ENCODE data around the gene KRTAP3-3. TPM values are rescaled to one million over a fixed set of nuclear protein-coding genes. Genes with fewer than 3 reads are reported as not detected.
"Not testable (repeated sequence)": the region's sequence is repeated elsewhere in the genome, so short reads cannot be mapped to it uniquely, and the experiment has no call there.

Gene KRTAP3-3
- total RNA-seq: not detected

DNA sequence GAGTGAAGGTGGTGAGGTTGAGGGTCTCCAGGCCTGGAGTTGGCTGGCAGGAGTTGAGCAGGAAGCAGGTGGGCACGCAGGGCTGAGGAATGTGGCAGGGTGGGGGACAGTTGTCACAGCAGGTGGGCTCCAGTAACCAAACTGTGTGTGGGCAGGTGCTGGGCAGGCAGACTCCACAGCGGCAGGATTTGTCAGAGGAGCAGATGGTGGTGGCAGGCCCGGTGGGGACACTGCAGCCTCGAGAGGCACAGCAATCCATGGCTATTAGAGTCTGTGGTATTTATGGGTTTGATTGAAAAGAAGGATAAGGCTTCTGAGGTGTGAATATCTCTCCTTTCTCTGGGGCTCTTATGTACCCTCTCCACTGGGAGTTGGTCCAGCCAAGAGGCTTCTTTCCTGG is at the start of gene KRTAP3-3:
Gene KRTAP3-3 (minus strand): TSS at position 326 of the 400 bp plus-strand sequence. CDS start 67 bp downstream, at position 259.
- ATAC-seq (no peak), DNase-seq (ENCODE audit: low spot score) (no peak)
- intact Hi-C loops (cut with DNase I): no loop called here

- intact Hi-C loops (cut with DNase I): no loop called here
- DNase-seq (ENCODE audit: low spot score): no peak
- no peak for ATAC-seq
Observed at GRCh38 chr17:41042953-41043352, 49.0 kb upstream of the KRTAP3-3 start.

DNA sequence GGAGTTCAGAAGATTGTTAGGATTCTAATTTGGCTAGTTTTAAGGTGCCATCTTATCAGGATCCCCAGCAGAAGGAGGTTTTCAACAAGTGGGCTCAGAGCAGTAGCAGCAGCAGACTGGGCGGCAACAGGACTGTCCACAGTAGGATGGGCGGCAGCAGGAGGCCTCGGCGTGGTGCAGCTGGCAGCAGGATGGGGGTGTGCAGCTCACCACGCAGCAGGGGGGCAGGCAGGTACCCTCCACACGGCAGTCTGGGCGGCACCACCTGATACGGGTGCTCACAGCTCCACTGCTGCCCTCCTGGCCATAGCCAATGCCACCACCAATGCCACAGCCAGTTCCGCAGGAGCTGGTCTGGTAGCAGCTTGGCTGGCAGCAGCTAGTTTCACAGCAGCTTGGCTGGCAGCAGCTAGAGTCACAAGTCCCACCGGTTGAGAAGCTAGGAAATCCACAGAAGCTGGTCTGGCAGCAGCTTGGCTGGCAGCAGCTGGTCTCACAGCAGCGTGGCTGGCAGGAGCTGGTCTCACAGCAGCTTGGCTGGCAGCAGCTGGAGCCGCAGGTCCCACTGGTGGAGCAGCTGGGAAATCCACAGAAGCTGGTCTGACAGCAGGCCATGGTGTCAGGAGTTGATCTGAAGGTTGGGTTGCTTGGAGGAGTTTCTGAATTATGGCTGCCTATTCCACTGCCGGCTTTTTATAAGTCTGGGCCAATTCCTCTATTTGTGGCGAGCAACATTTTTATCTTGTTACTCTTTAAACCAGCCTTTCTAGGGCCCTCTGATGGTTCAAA is 47.0 kb upstream of the KRTAP3-3 start, which contains the start of gene KRTAP1-1:
Gene KRTAP1-1 (minus strand): TSS at position 668 of the 789 bp plus-strand sequence. CDS start 53 bp downstream, at position 615.
- DNase-seq (ENCODE audit: low spot score); intact Hi-C loops (cut with DNase I); ATAC-seq: not testable (repeated sequence)

GRCh38 chr17:41037853-41038350 is 43.9 kb upstream of the KRTAP3-3 start:
- intact Hi-C loops (cut with DNase I): no loop called here
- DNase-seq (ENCODE audit: low spot score): no peak
- no peak for ATAC-seq

DNA sequence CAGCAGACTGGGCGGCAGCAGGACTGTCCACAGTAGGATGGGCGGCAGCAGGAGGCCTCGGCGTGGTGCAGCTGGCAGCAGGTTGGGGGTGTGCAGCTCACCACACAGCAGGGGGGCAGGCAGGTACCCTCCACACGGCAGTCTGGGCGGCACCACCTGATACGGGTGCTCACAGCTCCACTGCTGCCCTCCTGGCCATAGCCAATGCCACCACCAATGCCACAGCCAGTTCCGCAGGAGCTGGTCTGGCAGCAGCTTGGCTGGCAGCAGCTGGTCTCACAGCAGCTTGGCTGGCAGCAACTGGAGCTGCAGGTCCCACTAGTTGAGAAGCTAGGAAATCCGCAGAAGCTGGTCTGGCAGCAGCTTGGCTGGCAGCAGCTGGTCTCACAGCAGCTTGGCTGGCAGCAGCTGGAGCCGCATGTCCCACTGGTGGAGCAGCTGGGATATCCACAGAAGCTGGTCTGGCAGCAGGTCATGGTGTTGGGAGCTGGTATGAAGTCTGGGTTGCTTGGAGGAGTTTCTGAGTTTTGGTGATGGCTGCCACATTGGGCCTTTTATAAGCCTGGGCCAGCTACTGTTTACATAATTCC is 40.5 kb upstream of the KRTAP3-3 start, which contains the start of gene KRTAP1-3:
Gene KRTAP1-3 (minus strand): TSS at position 529 of the 590 bp plus-strand sequence. CDS start 53 bp downstream, at position 476.
- DNase-seq (ENCODE audit: low spot score); intact Hi-C loops (cut with DNase I); ATAC-seq: not testable (repeated sequence)

DNA sequence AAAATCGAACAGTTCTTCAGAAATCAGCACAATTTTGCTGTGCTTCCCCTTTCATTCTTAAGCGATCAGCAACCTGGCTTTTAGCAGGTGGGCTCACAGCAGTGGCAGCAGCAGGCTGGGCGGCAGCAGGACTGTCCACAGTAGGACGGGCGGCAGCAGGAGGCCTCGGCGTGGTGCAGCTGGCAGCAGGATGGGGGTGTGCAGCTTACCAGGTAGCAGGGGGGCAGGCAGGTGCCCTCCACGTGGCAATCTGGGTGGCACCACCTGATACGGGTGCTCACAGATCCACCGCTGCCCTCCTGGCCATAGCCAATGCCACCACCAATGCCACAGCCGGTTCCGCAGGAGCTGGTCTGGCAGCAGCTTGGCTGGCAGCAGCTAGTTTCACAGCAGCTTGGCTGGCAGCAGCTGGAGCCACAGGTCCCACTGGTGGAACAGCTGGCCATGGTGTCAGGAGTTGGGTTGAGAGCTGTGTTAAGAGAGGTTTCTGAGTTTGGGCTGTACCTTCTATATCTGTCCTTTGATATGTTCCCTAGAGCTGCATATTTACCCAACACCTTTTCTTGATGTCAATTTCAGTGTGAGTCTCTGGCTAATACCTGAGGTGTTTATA is 35.8 kb upstream of the KRTAP3-3 start, which contains the start of gene KRTAP1-4:
Gene KRTAP1-4 (minus strand): TSS at position 563 of the 613 bp plus-strand sequence. CDS start 117 bp downstream, at position 446.
- intact Hi-C loops (cut with DNase I): no loop called here
- no peak for DNase-seq (ENCODE audit: low spot score)

GRCh38 chr17:41026715-41027471 is 32.9 kb upstream of the KRTAP3-3 start, which contains the start of gene KRTAP1-5:
KRTAP1-5 (minus strand) TSS chr17:41027208; CDS start chr17:41027155, 53 bp downstream.
- ATAC-seq (no peak), DNase-seq (ENCODE audit: low spot score) (no peak)
- intact Hi-C loops (cut with DNase I): no loop called here

More for the DNA sequence above, 35.8 kb upstream of the KRTAP3-3 start, which contains the start of gene KRTAP1-4:
- no peak for ATAC-seq

- intact Hi-C loops (cut with DNase I): no loop called here
- DNase-seq (ENCODE audit: low spot score) (no peak), ATAC-seq (no peak)
Observed at GRCh38 chr17:41024697-41025096, 30.7 kb upstream of the KRTAP3-3 start.

DNA sequence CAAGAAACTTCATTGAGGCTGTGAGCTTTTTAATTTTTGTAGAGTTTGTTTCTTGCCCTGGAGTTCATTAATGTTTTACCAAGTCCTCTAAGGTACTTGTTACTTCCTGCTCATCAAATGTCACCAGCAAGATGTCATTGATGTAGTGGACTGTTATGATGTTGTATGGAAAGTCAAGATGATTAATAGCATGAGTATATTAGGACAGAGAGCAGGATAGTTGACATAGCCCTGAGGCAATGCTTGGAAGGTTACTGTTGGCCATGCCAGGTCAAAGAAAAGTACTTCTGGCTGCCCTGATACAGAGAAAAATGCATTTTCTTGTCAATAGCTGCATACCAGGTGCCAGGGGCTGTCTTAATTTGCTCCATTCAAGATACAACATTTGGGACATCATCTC is 26.4 kb upstream of the KRTAP3-3 start:
- intact Hi-C loops (cut with DNase I): no loop called here
- no peak for DNase-seq (ENCODE audit: low spot score)

GRCh38 chr17:41019415-41019814 is 25.5 kb upstream of the KRTAP3-3 start:
- no peak for DNase-seq (ENCODE audit: low spot score)
- no peak for ATAC-seq
- intact Hi-C loops (cut with DNase I): no loop called here

More for the DNA sequence above, 26.4 kb upstream of the KRTAP3-3 start:
- ATAC-seq: no peak

DNA sequence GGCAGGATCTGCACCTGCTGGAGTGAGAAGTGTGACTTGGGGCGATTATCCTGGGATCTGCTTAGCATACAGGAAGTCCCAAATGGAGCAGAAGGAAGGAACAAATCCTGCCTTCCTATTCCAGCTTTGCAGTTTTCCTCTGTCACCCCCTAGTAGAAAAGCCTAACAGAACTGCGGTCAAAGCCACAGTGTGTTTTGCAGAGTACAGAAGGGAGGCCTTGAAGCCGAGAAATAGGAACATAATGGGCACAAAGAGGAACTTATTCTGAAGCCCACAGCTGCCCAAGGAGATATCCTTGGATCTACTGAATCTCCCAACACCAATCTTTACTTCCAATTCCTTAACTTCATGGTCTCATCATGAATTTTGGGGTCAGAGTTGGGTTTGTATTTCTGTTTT is 24.6 kb upstream of the KRTAP3-3 start:
- DNase-seq (ENCODE audit: low spot score) (no peak), ATAC-seq (no peak)
- intact Hi-C loops (cut with DNase I): no loop called here

- intact Hi-C loops (cut with DNase I): no loop called here
- DNase-seq (ENCODE audit: low spot score) (no peak), ATAC-seq (no peak)
Observed at GRCh38 chr17:41016578-41017215, 22.7 kb upstream of the KRTAP3-3 start.

DNA sequence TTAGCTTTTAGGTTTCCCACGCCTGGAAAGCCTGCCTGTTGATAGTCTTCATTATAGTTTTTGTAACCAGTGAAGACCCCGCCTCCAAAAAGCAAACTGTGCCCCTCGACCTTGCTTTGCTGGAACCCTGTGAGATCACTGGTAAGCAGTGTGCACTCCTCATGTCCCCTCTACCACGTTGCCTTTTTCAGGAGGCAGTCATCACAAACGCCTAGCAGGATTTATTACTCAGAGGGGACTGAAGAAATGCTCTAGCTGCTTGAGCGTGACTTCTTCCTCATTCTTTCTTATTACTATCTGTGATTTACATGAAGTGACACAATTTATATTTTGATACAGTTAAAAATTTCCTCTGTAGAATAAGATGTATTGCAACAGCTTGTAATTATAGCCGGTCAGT is 21.5 kb upstream of the KRTAP3-3 start:
- DNase-seq (ENCODE audit: low spot score): no peak
- intact Hi-C loops (cut with DNase I): no loop called here
- no peak for ATAC-seq

DNA sequence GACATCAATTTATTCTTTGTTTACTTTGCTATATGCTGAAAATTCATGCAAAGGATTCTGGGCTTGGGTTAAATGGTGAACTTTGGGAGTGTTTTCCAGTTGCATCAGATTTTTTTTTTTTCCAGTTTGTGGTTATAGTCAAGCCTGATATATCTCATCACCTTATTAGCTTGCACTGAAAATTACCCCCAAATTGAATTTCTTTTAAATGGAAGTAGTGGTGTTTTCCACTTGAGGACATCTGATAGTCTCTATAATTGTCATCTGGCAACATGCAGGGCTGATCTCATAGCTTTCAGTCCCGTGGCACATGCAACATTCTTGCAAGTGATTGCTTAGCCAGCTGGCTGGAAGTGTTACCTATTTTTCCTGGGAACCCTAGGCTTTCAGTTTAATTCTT is 19.6 kb upstream of the KRTAP3-3 start:
- DNase-seq (ENCODE audit: low spot score) (no peak), ATAC-seq (no peak)
- intact Hi-C loops (cut with DNase I): no loop called here

GRCh38 chr17:41013181-41013580 is 19.2 kb upstream of the KRTAP3-3 start:
- intact Hi-C loops (cut with DNase I): no loop called here
- ATAC-seq (no peak), DNase-seq (ENCODE audit: low spot score) (no peak)

DNA sequence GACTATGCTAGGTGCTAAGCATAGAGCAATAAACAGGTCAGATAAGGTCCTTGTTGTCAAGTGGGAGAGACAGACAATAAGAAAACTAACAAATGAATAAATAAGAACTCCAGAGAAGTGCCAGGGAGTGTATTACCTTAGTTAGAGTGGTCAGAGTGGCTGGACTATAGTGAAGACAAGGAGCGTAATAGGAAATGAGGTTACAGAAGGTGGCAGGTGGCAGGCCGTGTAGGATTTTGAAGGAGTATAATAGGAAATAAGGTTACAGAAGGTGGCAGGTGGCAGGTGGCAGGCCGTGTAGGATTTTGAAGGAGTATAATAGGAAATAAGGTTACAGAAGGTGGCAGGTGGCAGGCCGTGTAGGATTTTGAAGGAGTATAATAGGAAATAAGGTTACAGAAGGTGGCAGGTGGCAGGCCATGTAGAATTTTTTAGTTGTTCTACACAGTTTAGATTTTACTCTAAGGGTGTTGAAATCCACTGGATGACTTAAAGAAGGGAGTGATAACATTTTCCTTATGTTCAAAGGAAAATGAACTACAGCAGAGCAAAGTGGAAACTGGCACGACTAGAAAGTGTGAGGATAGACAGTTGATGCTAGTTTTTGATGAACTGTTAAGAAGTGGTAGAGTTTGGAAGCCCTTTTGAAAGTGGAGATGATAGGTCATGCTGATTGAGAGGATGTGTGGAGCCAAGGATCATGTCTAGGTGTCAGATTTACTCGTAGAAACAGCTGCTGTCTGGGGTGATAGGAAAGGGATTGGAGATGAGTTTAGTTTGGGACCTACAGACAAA is 18.6 kb upstream of the KRTAP3-3 start:
- no peak for DNase-seq (ENCODE audit: low spot score)
- intact Hi-C loops (cut with DNase I): no loop called here
- ATAC-seq: no peak

DNA sequence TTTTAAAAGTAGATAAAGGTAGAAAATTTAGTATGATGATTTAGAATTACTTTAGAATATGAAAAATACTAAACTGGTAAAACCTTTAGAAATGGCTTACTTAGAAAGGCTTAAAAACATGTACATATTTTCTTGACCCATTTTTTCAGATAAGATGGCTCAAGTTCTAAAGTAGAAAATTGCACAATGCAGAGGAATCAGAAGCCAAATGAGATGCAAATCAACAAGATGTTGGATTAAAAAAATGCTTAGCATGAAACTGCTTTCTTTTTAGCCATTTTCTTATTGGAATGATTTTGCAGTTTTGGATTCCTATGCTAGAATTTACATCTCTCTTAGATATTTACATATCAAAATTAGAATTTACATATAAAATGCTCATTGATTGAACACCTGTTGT is 16.5 kb upstream of the KRTAP3-3 start:
- intact Hi-C loops (cut with DNase I): no loop called here
- no peak for DNase-seq (ENCODE audit: low spot score)
- ATAC-seq: no peak
